CD4-positive, alpha-beta T cell treated with Interleukin-21 for 1 hour (primary cell): ENCODE results near the gene WDR86.

Experiments used
- DNase-seq: peaks from one replicate; pipeline ENCODE4 v3.0.0-alpha.2; 2020

Gene WDR86

GRCh38 chr7:151389768-151390597, 19.9 kb downstream of the WDR86 start:
- DNase-seq: no peak

GRCh38 chr7:151389096-151389767, 20.6 kb downstream of the WDR86 start:
- no peak for DNase-seq

GRCh38 chr7:151388430-151388829, 21.4 kb downstream of the WDR86 start:
- no peak for DNase-seq

DNA sequence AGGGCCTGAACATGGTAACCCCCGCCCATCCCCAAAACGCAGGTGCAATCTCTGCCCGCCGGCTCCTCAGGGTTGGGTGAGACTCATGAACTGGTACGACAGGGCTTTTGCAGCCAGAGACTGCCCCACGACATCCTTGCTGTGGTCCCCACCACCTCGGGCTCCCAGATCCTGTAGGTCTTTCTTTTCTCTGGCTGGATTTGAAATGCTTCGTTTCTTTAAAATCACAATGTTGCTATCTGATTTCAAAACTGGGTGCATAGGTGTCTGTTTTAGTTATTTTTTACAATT, 21.9 kb downstream of the WDR86 start:
- no peak for DNase-seq

DNA sequence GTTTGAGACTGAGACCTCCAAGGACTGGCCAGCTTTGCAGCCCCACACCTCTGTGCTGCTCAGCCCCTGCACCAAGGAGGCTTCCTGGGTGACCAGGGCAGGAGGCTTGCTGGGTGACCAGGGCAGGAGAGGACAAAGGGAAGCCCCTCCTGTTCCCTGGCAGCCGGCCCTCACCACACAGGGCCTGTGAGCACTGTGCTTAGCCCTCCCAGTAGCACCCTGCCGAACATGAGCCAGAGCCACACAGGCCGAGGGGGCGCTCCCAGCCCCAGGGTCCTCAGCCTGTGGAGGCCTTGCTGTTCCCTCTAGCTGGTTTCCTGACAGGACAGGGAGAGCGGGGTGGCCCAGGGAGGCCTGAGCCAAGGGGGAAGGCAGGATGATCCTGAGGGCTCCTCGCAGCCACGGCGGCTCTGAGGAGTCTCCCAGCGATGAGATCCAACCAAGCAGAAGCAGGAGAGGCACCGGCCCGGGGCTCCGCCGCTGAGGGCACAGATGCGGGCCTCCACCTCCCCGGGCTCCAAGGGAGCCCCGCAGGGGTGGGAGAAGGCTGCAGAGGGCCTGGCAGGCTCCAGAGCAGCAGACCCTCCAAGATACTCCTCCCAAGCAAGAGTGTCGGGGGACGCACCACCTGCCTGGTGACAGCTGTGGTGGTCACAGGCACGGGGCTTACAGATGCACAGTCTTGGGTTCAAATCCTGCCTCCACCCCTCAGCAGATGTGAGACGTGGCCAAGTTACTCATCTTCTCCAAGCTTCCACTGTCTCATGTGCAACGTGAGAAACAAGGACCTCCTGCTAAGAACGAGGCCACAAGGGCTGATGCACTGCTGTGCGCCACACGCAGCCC, 22.5 kb downstream of the WDR86 start:
- no peak for DNase-seq

DNA sequence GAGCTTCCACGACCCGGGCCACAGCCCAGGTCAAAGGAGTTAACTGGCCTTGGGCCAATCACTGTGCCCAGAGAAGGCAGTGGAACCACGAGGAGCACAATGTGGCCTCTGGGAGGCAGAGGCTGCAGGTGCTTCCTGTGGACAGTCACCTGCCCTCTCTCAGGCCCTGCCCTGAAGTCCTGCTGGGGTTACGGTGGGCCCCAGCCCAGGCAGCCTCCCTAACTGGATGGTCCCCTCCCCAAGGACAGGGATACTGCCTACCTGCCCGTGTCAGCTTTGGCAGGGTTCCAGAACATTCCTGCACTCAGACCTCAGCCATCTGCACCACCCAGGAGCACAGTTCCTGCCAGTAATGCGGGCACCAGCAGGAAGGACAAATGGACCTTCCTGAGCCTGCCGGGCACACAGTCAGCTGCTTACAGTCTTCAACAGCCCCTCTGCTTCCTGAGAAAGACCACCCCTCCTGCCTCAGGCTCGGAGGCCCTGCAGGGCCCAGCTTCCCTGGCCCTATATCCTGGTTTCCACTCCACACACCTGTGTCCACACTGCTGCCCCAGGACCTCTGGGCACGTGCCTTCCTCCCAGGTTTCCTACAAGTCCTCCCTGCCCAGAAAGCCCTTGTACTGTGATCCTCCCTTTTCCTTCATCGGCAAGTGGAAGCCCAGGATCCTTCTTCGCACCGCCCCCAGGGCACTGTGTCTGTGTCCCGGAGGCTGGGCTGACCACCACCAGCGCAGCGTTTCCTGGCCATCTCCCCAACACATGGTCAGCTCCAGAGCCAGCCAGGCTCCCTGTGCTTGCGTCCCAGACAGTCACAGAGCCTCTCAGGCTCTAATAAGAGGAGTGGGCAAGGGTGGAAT, 23.3 kb downstream of the WDR86 start:
- DNase-seq: no peak

GRCh38 chr7:151385626-151386300, 24.1 kb downstream of the WDR86 start:
- DNase-seq: no peak

DNA sequence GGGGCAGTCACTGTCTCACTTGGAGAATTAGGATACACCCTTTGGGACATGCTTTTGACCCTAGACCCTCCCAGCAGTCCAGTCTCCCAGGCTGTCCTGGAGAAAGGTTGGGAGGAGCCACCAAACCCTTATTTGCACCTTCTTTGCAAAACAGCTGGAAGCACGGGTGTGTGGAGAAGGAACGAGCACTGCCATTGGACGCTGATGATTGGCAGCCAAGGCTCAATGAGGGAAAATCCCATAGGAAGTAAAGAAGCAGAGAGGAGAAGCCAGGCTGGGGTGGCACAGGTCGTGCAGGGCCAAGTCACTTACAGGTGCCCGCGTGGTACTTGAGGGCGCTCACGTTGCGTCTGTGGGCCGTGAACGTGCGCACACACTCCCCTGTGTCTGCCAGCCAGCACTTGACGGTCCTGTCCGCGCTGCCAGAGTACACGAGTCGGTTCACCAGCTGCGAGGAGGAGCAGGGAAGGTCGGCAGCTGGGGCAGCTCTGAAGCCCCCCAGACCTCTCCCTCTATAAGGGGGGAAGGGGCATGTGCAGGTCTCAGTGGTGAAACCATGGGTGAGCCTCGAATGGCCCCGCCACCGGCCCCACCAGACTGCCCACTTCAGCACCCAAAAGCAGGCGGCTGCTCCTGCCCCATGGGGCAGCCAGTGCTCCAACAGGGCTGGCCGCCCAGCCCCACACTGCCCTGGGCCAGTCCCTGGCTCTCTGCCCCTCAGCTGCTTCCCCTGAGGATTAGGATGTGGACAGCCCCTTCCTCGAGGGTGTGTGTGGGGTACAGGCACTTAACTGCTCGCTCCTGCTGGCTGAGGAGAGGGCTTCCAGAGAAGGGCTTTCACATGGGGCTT, 24.8 kb downstream of the WDR86 start:
- DNase-seq: no peak

GRCh38 chr7:151384352-151384697, 25.5 kb downstream of the WDR86 start:
- DNase-seq: no peak

GRCh38 chr7:151383638-151384351, 26.0 kb downstream of the WDR86 start:
- no peak for DNase-seq

DNA sequence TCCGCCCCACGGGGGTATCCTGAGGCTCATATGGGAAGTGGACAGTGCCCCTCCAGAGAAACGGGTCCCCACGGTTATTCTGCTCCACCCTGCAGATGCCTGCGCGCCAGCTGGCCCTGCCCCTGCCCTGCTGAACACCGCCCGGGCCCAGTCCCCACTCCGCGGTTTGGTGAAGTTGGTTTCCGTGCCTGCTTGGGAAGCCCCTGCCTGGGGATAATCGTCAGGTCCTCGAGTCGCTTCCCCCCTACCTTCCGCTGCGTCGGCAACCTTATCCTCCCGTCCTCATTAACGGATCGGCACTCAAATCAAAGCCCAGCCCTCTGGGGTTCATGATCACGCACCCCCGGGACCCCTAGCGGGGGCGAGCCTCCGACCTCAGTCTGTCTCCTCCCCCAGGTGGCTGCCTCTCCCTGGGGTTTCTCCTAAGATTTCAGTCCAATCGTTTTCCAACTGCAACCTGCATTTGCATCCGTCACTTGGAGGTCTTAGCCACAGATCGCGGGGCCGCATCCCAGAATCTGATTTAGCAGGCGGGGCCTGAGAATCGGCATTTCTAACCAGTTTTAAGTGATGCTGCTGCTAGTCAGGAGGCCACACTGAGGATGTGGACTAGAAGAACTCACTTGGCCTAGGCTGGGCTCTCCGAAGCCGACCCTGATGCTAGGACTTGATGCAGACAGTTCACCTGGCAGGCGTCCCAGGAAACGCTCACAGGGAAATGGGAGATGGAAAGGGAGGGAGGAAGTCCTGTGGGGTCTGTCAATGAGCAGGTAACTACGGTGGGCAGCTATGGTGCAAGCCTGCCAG, 27.6 kb downstream of the WDR86 start:
- peak; percentile 72 for DNase-seq

DNA sequence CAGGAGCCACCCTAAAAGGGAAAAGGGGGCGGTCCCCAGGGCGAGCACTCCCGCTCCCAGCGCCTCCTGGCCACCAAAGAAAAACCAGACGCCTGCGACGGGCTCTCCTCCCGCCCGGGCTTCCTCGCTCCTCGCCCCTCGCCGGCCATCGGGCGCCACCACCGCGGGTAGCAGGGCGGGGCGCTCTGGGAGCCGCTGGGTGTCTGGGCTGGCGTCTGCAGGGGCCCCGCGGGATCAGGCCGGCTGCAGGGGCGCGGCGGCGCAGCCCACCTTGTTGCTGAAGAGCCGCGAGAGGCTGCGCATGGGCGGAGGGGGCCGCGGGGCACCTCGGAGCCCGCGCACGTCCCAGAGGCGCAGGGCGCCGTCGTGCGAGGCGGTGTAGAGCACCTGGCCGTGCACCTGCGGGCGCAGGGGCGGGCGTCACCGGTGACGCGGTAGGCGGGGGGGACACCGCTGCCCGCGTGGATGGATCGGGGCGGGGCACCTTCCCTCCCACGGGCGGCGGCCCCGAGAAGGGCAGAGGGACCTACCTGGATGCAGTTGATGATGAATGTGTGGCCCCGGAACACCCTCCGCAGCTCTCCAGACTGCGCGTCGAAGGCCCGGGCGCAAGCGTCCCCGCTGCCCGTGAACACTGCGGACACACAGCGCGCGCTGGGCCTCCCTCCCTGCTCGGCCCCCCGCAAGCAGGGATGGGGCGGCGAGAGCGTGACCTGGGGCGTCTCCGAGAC, 28.3 kb downstream of the WDR86 start:
- peak; percentile 71 for DNase-seq

- DNase-seq: peak; percentile 21
Measured at GRCh38 chr7:151381098-151381347, 28.8 kb downstream of the WDR86 start.

DNA sequence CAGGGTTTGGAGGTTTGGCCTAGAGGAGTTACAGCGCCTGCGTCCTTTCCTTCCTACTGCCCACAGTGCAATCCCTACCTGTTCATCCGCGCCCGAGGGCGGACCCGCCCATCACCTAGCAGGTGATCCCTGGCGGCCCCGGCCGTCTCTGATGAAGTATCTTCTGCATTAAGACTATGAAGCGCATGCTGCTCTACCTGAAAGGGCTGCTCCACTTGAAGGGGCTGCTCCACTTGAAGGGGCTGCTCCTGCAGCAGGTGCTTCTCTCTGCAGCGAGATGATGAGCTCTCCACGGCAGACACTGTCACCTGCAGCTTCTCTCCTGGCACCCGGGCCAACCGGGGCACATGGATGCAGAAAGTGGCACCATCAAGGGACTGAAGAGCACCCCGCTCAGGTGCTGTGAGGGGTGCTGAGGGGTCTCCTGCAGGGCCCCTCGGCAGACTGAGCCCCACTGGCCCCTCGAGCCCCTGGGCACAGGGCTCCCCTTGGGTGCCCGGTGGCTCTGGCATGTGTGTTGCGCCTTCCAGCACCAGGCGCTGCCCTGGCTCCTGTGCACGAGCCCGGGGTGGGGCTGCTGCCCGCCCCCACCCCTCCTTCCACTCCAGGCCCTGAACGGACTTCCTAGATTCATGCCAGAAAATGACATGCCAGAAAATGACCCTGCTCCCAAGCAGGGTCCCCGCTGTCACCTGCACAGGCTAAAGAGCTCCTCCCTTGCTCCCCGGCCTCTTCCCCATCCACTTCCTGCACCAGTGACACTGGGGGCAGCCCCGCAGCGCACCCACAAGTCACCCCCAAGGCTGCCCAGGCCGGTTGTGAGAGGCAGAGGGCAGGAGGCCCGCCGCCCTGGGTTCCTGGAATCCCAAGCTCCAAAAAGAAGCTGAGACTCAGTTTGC, 29.4 kb downstream of the WDR86 start:
- no peak for DNase-seq

- DNase-seq: no peak
Measured at GRCh38 chr7:151379534-151380198, 30.2 kb downstream of the WDR86 start.

DNA sequence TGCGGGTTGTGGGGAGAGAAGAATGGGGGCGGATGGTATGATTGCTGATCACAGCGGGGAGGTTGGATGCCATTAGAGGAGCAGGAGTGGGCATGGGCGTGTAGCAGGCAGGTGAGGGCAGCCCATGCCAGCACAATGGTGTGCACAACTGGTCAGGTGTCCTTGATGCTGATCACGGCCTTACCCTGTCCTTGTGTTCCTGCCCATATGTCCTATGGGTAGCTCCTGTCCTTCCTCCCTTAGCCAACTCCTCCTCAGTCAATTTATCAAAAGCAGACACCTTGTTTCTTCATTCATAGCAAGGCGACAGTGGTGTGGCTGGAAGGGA, 30.7 kb downstream of the WDR86 start:
- no peak for DNase-seq

DNA sequence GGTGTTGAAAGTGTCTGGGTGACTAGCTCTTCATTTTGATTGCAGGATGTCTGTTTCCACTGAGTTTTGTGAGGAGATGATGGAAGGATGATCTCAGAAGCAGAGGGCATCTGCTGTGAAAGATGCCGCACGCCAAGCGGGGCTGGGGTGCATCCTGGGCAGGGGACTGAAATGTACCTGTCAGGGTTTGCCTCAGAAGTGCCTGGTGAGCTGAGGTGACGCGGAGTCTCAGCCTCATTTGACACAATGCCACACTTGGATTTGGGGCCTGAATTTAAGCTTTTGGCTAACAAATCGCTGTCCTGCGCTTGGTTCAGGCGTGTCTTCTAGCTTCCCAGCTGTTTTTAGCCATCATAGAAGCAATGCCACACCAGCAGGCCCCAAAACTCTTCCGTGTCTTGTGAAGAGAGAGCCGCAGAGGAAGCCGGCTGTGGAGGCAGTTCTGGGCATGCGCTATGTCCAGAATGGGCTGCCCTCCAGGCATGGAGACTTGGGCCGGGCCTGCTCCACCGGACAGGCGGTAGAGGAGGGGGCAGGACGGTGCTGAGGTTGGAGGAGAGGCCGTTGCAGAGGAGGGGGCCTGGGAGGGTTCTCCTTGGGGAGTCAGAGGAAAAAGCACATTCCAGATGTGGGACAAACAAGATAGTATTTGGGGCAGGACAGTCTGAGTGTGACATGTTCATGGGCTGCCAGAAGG, 31.2 kb downstream of the WDR86 start:
- DNase-seq: no peak
